GM18519 (cell line): ENCODE results near the gene MKRN2.

Experiments used
- ATAC-seq: cut with Tn5 transposase; IDR thresholded peaks from one replicate; pipeline ENCODE4 v1.9.1; 2021; ENCODE audit warnings: mild to moderate bottlenecking, moderate library complexity; ENCODE audit not compliant: unreplicated experiment, low FRiP score

Gene MKRN2

DNA sequence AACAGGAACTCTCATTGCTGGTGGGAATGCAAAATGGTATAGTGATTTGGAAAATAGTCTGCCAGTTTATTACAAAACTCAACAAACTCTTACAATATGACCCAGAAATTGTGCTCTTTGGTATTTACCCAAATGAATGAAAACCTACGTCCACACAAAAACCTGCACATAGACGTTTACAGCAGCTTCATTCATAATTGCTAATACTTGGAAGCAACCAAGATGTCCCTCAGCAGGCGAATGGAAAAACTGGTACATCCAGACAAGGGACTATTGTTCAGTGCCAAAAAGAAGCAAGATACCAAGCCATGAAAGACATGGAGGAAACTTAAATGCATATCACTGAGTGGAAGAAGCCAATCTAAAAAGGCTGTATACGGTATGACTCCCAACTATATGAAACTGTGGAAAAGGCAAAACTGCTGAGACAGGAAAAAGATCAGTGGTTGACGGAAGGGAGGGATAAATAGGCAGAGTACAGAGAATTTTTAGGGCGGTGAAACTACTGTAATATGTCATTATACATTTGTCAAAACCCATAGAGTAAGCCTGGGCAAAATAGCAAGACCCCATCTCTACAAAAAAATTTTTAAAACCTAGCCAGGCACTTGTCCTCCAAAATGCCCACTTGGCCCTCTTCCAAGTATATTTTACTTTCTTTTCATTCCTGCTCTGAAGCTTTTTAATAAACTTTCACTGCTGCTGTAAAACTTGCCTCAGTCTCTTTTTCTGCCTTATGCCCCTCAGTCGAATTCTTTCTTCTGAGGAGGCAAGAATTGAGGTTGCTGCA is 6.7 kb upstream of the MKRN2 start:
- ATAC-seq = no peak

DNA sequence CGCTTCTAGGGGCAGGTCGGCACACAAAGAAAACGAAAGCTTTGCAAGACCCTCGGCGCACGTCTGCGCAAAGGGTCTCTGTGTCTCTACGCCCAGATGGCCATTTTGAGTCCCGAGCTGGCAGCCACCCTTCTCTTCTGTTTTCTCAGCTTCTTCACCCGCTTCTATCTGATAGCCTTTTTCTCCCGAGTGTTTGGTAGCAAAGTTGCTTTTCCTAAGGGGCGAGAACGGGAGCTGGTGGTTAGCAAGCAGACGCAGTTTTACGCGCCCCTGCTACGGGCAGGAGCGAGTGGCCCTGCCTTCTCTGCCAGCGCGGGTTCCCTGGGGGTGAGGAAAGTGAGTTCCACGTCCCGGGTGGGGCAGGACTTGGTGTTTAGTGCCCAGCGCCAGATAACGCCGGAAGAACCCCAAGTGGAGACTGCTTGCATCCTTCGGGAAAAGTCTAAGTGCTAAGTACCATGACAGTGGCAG is 2.9 kb upstream of the MKRN2 start:
- ATAC-seq = no peak

DNA sequence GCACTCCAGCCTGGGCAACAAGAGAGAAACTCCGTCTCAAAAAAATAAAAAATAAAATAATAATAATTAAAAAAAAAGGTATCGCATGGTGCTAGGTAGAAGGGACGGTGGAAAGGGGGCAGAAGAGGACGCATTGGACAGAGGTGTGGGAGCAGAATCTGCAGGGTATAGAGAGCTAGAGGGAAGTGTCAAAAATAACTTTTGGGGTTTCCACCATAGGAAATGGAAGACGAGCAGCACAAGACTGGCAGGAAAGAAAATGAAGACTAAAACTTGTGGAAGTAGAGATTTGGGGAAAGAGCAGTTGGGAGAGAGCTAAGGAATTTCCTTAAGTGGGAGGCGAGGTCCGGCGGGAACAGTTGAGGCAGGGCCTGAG is 585 bp upstream of the MKRN2 start:
- ATAC-seq = no peak

DNA sequence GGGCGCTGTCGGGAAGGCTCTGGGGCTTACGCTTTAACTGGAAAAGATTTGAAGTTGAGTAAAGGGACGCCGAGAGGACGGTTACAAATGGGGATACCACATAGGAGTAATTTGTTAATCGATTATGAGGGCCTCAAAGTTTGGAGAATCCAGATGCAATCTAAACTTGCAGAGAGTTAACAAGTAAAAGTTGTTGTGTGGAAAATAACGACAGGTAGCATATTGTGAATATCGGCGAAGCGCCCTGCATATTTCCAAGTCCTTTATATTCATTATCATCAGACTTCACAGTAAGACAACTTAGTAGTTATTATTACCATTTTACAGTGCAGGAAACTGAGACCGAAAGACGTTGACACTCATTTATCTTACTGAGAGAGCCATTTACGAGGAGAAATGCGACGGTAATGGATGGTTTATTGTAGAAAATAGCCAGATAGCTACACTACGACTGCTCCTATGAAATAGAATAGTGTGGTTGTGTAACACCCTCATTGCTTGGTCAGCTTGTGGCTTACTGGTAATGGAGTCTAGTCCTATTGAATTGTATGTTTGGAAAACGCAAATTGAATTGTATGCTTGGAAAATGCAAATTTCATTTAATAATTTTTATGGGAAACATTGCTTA is 700 bp downstream of the MKRN2 start:
- ATAC-seq = no peak

DNA sequence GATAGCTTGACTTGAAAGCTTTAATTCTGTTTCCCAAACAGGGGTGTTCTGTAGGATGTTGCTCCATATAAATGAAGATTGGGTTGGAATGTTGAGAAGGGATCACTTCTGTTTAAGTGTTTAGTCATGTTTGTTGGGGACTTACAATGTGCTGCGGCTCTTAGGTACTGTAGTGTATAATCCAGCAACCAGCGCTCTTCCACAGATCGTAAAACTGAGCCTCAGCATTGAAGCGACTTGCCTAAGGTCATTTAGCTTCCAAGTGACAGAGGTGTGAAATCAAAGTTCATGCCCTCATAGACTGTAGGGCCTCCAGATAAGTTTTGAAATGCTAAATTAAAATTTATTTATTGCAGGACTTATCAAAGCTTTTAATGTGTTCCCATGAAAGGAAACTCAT is 1.8 kb downstream of the MKRN2 start:
- ATAC-seq = no peak

DNA sequence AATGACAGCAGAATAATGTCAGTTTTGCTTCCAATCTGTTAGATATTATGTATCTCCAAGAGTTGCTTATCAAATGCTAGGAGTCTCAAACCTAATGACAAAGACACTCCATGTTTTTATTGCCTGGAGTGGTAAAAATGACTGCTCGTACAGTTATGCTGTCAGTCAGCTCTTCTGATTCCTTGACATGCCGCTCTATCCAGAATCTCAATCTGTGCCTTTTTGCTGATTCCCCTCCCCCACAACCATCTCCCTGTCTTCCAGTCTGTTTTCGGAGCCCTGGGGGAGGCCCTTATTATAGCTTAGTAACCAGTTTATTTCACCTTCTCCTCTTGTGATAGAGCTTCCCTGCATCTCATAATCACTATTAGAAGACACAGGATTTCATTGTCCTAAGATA is 2.6 kb downstream of the MKRN2 start:
- no peak for ATAC-seq

DNA sequence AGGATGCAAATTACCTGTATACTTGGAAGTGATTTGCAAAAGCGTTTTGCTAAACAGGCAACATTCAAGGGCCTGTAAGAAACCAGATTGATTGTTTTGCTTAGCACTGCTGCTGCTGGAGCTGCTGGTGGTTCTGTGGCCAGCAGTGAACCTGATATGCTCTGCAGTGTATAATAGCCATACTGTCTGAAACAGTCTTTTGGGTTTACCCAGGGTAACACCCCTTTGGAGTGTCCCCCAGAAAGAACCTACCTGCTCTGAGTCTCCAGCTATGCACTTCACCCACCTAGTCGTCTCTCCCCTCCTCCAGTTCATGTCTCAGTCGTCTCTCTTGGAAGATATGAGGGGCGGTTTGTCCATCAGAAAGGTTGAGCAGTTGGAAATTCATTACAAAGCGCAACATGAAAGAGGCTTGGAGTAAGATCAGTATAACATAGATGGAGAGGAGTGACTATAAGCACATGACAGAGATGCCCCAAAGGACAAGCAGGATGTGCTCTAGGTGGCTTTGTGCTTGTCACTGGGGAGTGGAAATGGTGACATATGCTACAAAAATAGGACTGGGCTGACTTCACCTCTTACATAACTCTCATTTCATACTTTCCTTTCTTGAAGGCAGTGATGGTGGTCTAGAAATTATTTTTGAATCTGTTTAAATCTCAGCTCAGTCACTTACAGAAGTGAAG is 3.8 kb downstream of the MKRN2 start:
- ATAC-seq = peak; percentile 39

DNA sequence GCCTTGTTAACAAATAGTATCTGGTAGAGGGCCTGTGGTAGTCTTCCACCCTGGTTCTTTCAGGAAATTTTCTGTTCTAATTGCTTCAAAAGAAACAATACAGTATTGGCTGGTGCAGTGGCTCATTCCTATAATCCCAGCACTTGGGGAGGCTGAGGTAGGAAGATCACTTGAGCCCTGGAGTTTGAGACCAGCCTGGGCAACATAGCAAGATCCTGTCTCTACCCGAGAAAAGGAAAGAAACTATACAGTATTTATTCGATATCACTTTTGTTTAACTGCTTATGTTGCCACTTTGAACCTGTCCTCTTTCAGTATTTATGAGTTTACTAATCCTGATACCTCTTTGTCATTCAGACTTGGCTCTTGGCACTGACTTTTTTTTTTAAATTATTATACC is 4.5 kb downstream of the MKRN2 start:
- ATAC-seq = no peak

DNA sequence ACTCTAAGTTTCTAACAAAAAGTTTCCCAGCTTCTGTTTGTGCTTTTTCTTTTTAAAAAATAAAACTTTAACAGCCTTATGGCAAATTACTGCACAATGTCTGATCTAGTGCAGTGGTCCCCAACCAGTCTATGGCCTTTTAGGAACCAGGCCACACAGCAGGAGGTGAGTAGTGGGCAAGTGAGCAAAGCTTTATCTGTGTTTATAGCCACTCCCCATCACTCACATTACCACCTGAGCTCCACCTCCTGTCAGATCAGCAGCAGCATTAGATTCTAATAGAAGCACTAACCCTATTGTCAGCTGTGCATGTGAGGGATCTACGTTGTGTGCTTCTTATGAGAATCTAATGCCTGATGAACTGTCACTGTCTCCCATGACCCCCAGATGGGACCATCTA is 5.6 kb downstream of the MKRN2 start:
- ATAC-seq = no peak

DNA sequence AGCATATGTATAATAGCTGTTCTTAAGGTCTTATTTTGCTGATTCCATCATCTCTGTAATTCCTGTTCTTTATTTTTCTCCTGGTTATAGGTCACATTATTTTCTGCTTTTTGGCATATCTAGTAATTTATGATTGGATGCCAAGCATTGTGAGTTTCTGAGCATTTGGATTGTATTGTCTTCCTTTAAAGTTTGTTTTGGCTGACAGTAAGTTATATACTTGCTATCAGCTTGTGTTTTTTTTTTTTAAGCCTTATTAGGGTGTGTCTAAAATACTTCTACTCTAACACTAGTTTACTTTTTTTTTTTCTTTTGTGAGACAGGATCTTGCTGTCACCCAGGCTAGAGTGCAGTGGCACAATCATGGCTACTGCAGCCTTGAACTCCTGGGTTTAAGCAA is 10.1 kb downstream of the MKRN2 start:
- no peak for ATAC-seq

DNA sequence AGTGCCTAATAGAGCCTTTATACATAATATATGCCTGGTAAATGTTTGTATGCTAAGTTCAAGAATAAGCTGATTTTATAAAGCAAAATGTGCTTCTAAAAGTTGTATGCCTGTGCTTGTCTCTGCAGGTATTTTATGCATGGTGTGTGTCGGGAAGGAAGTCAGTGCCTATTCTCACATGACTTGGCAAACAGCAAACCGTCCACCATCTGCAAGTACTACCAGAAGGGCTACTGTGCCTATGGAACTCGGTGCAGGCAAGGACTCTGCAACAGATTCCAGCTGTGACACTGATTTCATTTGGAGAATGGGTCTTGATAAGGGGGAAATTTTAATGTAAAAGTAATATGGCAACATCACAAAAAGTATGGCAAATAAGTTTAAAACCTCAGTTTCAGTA is 11.9 kb downstream of the MKRN2 start:
- ATAC-seq = no peak

DNA sequence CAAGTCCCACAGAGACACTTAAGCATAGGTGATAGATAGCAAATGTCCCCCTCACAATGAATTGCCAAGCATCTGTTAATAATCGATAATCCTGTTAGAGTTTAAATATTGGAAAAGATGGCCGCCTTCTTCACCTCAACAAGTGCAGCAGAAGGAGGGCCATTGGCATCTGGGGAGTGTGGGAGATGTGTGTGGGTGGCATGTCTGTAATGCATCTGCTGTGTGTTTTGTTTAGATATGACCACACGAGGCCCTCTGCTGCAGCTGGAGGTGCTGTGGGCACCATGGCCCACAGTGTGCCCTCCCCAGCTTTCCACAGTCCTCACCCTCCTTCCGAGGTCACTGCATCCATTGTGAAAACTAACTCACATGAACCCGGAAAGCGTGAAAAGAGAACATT is 12.9 kb downstream of the MKRN2 start:
- no peak for ATAC-seq

DNA sequence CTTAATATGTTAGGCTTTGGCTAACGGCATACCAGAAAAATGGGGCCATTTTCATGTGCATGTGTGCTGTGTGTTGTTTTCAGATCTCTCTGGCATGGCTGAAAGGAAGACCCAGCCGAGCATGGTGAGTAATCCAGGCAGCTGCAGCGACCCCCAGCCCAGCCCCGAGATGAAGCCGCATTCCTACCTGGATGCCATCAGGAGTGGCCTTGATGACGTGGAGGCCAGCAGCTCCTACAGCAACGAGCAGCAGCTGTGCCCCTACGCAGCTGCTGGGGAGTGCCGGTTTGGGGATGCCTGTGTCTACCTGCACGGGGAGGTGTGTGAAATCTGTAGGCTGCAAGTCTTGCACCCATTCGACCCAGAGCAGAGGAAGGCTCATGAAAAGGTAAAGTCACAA is 15.1 kb downstream of the MKRN2 start:
- no peak for ATAC-seq

DNA sequence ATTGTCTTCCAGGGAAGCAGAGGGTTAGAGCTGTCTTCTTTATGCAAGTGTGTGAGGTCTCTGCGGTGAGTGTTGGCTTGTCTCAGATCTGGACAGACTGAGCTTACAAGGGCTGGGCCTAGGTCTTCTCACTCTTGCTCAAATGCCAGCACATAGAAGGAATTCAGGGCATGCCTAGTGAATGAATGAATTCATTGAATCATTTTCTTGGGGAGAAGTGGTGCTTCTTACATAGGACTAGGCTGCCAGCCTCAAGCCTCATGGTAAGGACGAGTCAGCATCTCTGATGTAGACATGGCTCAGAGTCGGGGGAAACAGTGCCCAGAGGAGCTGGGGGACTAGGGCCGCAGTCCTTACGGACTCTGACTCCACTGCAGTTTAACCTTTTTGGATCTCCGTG is 17.2 kb downstream of the MKRN2 start:
- no peak for ATAC-seq

DNA sequence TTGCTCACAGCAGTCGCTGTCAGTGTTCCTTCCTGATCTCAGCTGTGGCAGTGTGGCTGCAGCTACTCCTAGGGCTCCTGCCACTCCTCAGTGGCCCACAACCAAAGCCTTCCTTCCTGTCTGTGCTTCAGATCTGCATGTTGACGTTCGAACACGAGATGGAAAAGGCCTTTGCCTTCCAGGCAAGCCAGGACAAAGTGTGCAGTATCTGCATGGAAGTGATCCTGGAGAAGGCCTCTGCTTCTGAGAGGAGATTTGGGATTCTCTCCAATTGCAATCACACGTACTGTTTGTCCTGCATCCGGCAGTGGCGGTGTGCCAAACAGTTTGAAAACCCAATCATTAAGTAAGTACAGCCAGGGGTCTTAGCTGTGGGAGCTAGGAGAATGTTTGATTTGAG is 17.8 kb downstream of the MKRN2 start:
- no peak for ATAC-seq

DNA sequence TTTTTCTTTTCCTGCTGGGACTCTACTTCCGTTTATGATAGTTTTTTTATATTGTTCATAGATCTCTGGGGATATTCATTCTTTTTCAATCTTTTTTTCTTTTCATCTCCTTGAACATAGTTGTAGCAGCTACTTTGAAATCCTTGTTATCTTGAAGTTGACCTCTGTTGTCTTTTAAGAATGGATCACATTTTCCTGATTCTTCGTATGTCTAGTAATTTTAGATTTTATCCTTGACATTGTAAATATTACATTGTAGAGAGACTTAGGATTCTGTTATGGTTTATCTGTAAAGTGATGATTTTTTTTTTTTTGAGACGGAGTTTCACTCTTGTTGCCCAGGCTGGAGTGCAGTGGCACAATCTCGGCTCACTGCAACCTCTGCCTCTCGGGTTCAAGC is 20.5 kb downstream of the MKRN2 start:
- no peak for ATAC-seq

DNA sequence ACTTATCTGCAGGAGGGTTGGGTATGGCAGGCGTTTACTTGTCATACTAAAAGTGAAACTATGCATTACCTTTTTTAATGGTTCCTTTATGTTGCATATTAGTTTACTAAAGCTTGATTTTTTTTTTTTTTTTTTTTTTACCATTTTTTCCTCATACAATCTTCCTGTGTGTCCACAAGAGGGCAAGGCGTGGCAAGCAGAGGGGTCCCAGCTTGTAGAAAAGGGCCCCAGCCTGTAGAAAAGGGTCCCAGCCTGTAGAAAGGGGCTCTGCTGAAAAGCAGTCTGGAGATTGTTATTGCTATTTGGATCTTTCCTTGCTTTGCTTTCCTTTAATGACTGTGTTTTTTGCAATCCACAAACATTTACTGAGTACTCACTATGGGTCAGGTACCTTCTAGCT is 21.9 kb downstream of the MKRN2 start:
- no peak for ATAC-seq

DNA sequence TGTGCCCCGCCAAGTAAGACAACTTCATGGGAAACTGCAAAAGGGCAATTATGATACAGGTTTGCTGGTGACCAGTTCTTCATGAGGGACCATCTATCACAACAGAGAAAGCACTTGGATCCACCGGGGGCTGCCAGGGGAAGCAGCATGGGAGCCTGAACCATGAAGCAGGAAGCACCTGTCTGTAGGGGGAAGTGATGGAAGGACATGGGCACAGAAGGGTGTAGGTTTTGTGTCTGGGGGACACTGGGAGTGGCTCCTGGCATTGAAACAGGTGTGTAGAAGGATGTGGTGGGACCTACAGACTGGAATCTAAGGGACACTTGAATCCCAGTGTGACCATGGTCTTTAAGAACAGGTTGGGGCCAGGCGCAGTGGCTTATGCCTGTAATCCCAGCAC is 22.6 kb downstream of the MKRN2 start:
- no peak for ATAC-seq

DNA sequence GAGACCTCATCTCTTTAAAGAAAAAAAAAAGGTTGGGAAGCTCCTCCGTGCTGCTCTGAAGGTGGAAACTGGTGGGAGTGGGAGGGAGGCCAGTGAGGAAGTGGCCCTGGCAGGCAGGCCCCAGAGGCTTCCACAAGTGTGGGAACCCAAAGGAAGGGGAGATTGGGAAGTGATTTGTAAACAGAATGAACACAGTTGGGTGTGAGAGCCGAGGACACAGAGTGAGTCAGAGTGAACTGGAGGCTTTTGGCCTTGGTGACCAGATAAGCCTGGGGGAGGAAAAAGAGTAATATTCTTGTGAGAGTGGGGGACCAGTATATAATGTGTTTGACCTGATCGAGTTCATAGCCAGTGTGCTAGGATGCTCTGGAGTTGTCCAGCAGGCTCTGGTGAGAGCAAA is 23.0 kb downstream of the MKRN2 start:
- no peak for ATAC-seq

DNA sequence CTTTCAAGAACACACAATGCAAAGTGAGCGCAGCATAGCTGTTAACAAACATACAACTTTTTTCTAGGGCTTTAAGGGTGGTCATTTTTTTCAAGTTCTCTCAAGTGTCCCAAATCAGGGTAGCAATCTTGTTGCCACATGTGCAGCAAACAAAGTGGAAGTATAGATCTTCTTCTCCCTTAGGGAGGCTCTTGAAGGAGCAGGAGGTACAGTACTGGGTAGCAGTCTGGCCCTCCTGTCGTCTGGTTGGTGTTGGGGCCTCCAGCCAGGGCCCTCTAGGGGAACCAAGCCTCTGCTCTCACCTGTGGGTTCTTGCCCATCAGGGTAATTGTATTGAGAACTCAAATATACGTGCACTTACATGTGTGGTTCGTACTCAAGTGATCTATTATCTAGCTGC is 25.8 kb downstream of the MKRN2 start:
- ATAC-seq = no peak

DNA sequence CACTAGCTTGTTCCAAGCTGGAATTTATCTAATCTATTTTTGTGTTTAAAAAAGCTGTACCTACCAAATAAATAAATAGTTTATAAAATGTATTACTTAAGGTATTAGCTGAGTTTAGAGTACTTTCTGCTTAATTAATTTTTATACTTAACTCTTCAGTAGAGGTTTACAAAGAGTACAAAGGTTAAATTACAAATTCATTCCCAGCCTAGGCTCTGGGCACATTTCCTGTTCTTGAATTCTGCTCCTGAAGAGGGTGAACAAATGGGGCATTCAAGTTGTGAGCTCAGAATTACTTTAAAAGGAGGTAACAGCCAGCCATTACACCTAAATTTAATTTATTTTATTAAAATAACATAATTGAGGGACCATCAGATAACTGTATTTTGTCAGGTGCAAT is 26.4 kb downstream of the MKRN2 start:
- ATAC-seq = no peak

DNA sequence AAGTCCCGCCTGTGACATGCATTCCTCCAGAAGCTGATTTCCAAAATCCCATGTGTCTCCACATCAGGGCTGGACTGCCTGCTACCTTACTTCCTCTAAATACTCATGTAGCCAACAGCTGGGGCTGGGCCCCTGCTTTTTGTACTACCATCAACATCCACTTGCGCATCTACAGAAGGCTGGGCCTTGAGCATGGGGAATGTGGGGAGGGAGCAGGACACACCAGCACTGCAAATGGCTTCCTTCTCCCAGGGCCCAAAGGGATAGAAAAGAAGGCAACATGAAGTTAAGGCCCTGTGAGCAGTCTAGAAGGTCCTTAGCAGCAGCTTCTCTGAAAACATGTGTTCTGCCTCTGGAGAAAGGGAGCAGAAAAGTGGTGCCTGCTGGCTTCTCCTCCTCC is 27.2 kb downstream of the MKRN2 start:
- no peak for ATAC-seq
